Liver (tissue), 9 donors: Measurements from ENCODE around the gene SATB2. TPM values are rescaled to one million over a fixed set of nuclear protein-coding genes. Genes with fewer than 3 reads are reported as not detected.
A peak's percentile ranks its signal among the peaks of the same experiment; 100 is the strongest.

Source experiments
- DNase-seq: peaks from one replicate; pipeline ENCODE4 v3.0.0-alpha.2; 2017; ENCODE audit warnings: low spot score
- H3K27ac ChIP-seq, 2 donors: one replicate each; pipeline ENCODE4 v1.7.0; 2013; ENCODE audit warnings: inconsistent platforms in 2 of 2, low read length in 2 of 2, control low read depth in 1 of 2, low read depth in 1 of 2, mild to moderate bottlenecking in 1 of 2
- H3K27me3 ChIP-seq, 4 donors: one replicate each; pipeline versions ENCODE4 v1.6.1 to v1.7.0; 2013; ENCODE audit warnings: low read length in 3 of 4, inconsistent platforms in 1 of 4, mild to moderate bottlenecking in 1 of 4, moderate library complexity in 1 of 4; ENCODE audit not compliant: control insufficient read depth in 4 of 4, insufficient read depth in 4 of 4
- H3K36me3 ChIP-seq, 4 donors: one replicate each; pipeline versions ENCODE4 v1.6.1 to v1.7.0; 2013; ENCODE audit warnings: low read length in 3 of 4, mild to moderate bottlenecking in 3 of 4, low read depth in 1 of 4, moderate library complexity in 1 of 4; ENCODE audit not compliant: control insufficient read depth in 4 of 4, insufficient read depth in 3 of 4
- H3K4me1 ChIP-seq, 4 donors: one replicate each; pipeline versions ENCODE4 v1.6.1 to v1.7.0; 2013; ENCODE audit warnings: low read length in 3 of 4, mild to moderate bottlenecking in 3 of 4, moderate library complexity in 1 of 4; ENCODE audit not compliant: control insufficient read depth in 4 of 4, insufficient read depth in 4 of 4
- H3K4me3 ChIP-seq, 3 donors: one replicate each; pipeline versions ENCODE4 v1.6.1 to v1.7.0; 2013; ENCODE audit warnings: low read length in 3 of 3, control low read depth in 1 of 3, low read depth in 1 of 3, mild to moderate bottlenecking in 1 of 3
- H3K9ac ChIP-seq, 2 donors: one replicate each; pipeline ENCODE4 v1.7.0; 2013; ENCODE audit warnings: low read length in 2 of 2, mild to moderate bottlenecking in 2 of 2, moderate library complexity in 2 of 2, control low read depth in 1 of 2, low read depth in 1 of 2
- H3K9me3 ChIP-seq, 4 donors: one replicate each; pipeline versions ENCODE4 v1.6.1 to v1.7.0; 2013; ENCODE audit warnings: low read length in 3 of 4; ENCODE audit not compliant: control insufficient read depth in 4 of 4
- FOXA1 ChIP-seq: IDR thresholded peaks from 2 replicates; pipeline ENCODE4 v1.6.1; 2016; ENCODE audit warnings: antibody characterized with exemption
- FOXA2 ChIP-seq: IDR thresholded peaks from 2 replicates; pipeline ENCODE4 v1.6.1; 2016; ENCODE audit warnings: antibody characterized with exemption
- HNF4A ChIP-seq, 2 donors: conservative IDR thresholded peaks; 2 replicates each; pipeline ENCODE4 v1.6.1; 2016; ENCODE audit warnings: antibody characterized with exemption in 2 of 2, mild to moderate bottlenecking in 2 of 2
- HNF4G ChIP-seq: IDR thresholded peaks from 2 replicates; pipeline ENCODE4 v1.6.1; 2016; ENCODE audit warnings: antibody characterized with exemption
- JUND ChIP-seq, 2 donors: IDR thresholded peaks; 2 replicates each; pipeline ENCODE4 v1.6.1; 2016; ENCODE audit warnings: antibody characterized with exemption in 2 of 2
- NR2F2 ChIP-seq: IDR thresholded peaks from 2 replicates; pipeline ENCODE4 v1.6.1; 2016; ENCODE audit warnings: antibody characterized with exemption
- RAD21 ChIP-seq, 2 donors: IDR thresholded peaks; 2 replicates each; pipeline ENCODE4 v1.6.1; 2016; ENCODE audit warnings: antibody characterized with exemption in 2 of 2, mild to moderate bottlenecking in 2 of 2
- RXRA ChIP-seq, 2 donors: IDR thresholded peaks; 2 replicates each; pipeline ENCODE4 v1.6.1; 2017 to 2018; ENCODE audit warnings: antibody characterized with exemption in 2 of 2, mild to moderate bottlenecking in 1 of 2
- SP1 ChIP-seq: IDR thresholded peaks from 2 replicates; pipeline ENCODE4 v1.6.1; 2018; ENCODE audit warnings: antibody characterized with exemption, mild to moderate bottlenecking
- TAF1 ChIP-seq: conservative IDR thresholded peaks from 2 replicates; pipeline ENCODE4 v1.6.1; 2016; ENCODE audit warnings: antibody characterized with exemption, mild to moderate bottlenecking
- YY1 ChIP-seq: IDR thresholded peaks from 2 replicates; pipeline ENCODE4 v1.6.1; 2016; ENCODE audit warnings: antibody characterized with exemption, mild to moderate bottlenecking
- WGBS: extraction: QIAGEN DNeasy Blood & Tissue Kit; methylation state at CpG from one replicate; pipeline ENCODE4 v1.1.7; 2013; 5-methylcytosine and 5-hydroxymethylcytosine counted together
- polyA plus RNA-seq, 2 donors: library from polyadenylated mRNA; stranded (reverse) in 1 of 2; unstranded in 1 of 2; fragments of 200-250 nt in 1 of 2; fragments of >200 nt in 1 of 2; fragmentation: Nextera tagmentation in 1 of 2; extraction: Ambion mirVana in 1 of 2; gene quantifications; one replicate each; pipeline versions ENCODE4 v1.2.1 to v1.2.3, GENCODE V29; 2013 to 2015
- total RNA-seq, 2 donors: library from RNA; depleted of rRNA; stranded (reverse); fragments of >200 nt; gene quantifications; one replicate each; pipeline ENCODE4 v1.2.3, GENCODE V29; 2014
- TF ChIP-seq, protein P1 (sequence below): IDR thresholded peaks from 2 replicates; pipeline ENCODE4 v1.6.1; 2016; ENCODE audit warnings: antibody characterized with exemption
- TF ChIP-seq, protein P2 (sequence below): IDR thresholded peaks from 2 replicates; pipeline ENCODE4 v1.6.1; 2016; ENCODE audit warnings: antibody characterized with exemption
- TF ChIP-seq, protein P3 (sequence below): IDR thresholded peaks from 2 replicates; pipeline ENCODE4 v1.6.1; 2016; ENCODE audit warnings: antibody characterized with exemption, mild to moderate bottlenecking
- TF ChIP-seq, protein P4 (sequence below): IDR thresholded peaks from 2 replicates; pipeline ENCODE4 v1.6.1; 2016; ENCODE audit warnings: antibody characterized with exemption
- TF ChIP-seq, protein P5 (sequence below): fragments of 150-350 bp; IDR thresholded peaks from 2 replicates; pipeline ENCODE4 v1.5.1; 2017; ENCODE audit warnings: improper control_type of control experiment, low read depth, low read length; ENCODE audit not compliant: missing input control
- donor health status: healthy.
- donor health status: healthy.
- donor health status: healthy.
- donor health status: healthy.
- donor health status: healthy.

The SATB2 gene
- total and polyA plus RNA-seq, 4 donors = 0.19 to 2.3 (median 0.91) TPM

DNA sequence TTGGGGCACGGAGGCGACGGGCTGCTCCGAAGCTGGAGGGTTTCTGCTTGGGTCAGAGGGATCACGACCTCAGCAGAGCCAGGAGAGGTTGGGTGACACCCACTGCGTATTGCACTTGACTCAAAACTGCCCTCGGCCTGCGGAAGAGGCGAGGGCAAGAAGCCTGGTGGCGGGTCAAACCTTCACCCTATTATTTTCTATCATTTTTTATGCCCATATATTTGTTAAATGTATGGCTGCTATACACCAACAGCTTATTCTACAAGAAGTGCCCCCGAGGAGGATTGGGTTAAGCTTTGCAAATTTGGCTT lies 12.6 kb upstream of the SATB2 start:
- Histone ChIP-seq H3K36me3 (no peaks in the 10 kb centered on the region), H3K4me1 (peaks cover 2 to 25% (median 10%) of the 10 kb centered on the region in 4 donors), H3K9ac (no peak overlapping the region), H3K27me3 (peaks cover 0 to 43% (median 29%) of the 10 kb centered on the region in 4 donors), H3K27ac (no peak overlapping the region), H3K4me3 (no peak overlapping the region), H3K9me3 (no peaks in the 10 kb centered on the region)
- no peak for DNase-seq
- whole genome bisulfite sequencing = 5% methylated on average over 11 of the region's 11 CpGs
- TF ChIP-seq RAD21 (IDR thresholded peaks at IDR 0.05) (no peak), NR2F2 (no peak), TAF1 (no peak), RXRA (IDR thresholded peaks at IDR 0.05) (no peak), HNF4G (no peak), SP1 (no peak)
- TF ChIP-seq, protein P1, sequence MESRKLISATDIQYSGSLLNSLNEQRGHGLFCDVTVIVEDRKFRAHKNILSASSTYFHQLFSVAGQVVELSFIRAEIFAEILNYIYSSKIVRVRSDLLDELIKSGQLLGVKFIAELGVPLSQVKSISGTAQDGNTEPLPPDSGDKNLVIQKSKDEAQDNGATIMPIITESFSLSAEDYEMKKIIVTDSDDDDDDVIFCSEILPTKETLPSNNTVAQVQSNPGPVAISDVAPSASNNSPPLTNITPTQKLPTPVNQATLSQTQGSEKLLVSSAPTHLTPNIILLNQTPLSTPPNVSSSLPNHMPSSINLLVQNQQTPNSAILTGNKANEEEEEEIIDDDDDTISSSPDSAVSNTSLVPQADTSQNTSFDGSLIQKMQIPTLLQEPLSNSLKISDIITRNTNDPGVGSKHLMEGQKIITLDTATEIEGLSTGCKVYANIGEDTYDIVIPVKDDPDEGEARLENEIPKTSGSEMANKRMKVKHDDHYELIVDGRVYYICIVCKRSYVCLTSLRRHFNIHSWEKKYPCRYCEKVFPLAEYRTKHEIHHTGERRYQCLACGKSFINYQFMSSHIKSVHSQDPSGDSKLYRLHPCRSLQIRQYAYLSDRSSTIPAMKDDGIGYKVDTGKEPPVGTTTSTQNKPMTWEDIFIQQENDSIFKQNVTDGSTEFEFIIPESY = no peak
- TF ChIP-seq, protein P2, sequence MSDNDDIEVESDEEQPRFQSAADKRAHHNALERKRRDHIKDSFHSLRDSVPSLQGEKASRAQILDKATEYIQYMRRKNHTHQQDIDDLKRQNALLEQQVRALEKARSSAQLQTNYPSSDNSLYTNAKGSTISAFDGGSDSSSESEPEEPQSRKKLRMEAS = no peak

DNA sequence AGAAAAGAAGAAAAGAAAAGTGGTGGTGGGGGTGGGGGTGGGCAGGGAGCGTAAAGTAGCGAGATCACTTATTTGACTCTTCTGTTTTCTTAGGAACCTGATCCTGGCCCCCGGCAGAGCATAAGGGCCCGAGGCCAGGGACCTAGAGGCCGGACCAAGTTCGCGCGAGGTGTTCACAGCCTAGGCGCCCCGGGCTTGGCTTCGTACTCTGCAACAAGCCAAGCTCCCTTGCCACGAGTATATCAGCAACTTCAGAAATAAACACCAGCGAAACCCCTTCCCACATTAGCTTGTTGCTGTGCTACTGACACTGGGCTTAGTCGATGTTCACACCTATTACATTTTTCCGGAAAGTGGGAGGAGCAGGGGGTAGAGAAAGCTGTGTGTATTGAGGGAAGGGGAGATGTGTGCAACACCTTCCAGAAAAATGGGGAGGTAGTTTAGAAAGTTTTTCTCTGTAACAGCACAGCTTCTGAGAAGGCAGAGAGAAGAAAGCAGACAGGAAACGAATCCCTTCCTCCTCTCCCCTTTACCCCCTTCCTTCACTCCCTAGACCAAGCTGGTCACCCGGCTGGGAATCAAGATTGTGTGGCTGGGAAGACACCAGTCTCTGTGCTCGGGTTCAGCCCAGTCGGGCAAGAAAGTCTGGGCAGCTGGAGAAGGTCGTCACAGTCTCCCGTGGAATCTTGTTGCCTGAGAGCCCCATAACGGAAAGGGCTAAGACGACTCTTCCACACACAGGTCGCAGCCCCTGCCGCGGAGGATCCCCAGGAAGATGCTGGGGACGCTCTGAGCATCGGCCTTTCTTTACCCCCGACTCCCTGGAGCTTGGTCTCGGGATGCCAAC lies 12.0 kb upstream of the SATB2 start:
- Histone ChIP-seq H3K36me3 (no peaks in the 10 kb centered on the region), H3K4me3 (peak overlapping the region in 1 of 3 donors; percentile 27), H3K9ac (no peak overlapping the region), H3K27me3 (peaks cover 0 to 48% (median 32%) of the 10 kb centered on the region in 4 donors), H3K9me3 (no peaks in the 10 kb centered on the region), H3K27ac (no peak overlapping the region), H3K4me1 (peaks cover 2 to 27% (median 10%) of the 10 kb centered on the region in 4 donors)
- WGBS = 8% methylated on average over 30 of the region's 30 CpGs
- DNase-seq = no peak
- TF ChIP-seq JUND (IDR thresholded peaks at IDR 0.05) (no peak), RXRA (IDR thresholded peaks at IDR 0.05) (no peak), FOXA2 (no peak), RAD21 (IDR thresholded peaks at IDR 0.05) (no peak), YY1 (no peak), FOXA1 (no peak), TAF1 (no peak), NR2F2 (no peak), HNF4A (conservative IDR thresholded peaks at IDR 0.05) (no peak), SP1 (no peak)
- TF ChIP-seq, protein P2 = no peak
- TF ChIP-seq, protein P3, sequence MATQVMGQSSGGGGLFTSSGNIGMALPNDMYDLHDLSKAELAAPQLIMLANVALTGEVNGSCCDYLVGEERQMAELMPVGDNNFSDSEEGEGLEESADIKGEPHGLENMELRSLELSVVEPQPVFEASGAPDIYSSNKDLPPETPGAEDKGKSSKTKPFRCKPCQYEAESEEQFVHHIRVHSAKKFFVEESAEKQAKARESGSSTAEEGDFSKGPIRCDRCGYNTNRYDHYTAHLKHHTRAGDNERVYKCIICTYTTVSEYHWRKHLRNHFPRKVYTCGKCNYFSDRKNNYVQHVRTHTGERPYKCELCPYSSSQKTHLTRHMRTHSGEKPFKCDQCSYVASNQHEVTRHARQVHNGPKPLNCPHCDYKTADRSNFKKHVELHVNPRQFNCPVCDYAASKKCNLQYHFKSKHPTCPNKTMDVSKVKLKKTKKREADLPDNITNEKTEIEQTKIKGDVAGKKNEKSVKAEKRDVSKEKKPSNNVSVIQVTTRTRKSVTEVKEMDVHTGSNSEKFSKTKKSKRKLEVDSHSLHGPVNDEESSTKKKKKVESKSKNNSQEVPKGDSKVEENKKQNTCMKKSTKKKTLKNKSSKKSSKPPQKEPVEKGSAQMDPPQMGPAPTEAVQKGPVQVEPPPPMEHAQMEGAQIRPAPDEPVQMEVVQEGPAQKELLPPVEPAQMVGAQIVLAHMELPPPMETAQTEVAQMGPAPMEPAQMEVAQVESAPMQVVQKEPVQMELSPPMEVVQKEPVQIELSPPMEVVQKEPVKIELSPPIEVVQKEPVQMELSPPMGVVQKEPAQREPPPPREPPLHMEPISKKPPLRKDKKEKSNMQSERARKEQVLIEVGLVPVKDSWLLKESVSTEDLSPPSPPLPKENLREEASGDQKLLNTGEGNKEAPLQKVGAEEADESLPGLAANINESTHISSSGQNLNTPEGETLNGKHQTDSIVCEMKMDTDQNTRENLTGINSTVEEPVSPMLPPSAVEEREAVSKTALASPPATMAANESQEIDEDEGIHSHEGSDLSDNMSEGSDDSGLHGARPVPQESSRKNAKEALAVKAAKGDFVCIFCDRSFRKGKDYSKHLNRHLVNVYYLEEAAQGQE = no peak
- TF ChIP-seq, protein P4, sequence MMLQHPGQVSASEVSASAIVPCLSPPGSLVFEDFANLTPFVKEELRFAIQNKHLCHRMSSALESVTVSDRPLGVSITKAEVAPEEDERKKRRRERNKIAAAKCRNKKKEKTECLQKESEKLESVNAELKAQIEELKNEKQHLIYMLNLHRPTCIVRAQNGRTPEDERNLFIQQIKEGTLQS = no peak
- TF ChIP-seq, protein P5, sequence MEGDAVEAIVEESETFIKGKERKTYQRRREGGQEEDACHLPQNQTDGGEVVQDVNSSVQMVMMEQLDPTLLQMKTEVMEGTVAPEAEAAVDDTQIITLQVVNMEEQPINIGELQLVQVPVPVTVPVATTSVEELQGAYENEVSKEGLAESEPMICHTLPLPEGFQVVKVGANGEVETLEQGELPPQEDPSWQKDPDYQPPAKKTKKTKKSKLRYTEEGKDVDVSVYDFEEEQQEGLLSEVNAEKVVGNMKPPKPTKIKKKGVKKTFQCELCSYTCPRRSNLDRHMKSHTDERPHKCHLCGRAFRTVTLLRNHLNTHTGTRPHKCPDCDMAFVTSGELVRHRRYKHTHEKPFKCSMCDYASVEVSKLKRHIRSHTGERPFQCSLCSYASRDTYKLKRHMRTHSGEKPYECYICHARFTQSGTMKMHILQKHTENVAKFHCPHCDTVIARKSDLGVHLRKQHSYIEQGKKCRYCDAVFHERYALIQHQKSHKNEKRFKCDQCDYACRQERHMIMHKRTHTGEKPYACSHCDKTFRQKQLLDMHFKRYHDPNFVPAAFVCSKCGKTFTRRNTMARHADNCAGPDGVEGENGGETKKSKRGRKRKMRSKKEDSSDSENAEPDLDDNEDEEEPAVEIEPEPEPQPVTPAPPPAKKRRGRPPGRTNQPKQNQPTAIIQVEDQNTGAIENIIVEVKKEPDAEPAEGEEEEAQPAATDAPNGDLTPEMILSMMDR = no peak
